Trophoblast cell (in vitro differentiated cells and primary cell): ENCODE results near the gene POC1A.

Experiments used
- DNase-seq, 2 donors: peaks; one replicate each; pipeline ENCODE4 v3.0.0-alpha.2; 2016
- H2AFZ ChIP-seq: 2 replicates; pipeline ENCODE4 v1.6.1; 2013; ENCODE audit warnings: low read length, moderate library complexity, mild to moderate bottlenecking; ENCODE audit not compliant: insufficient read depth, poor library complexity
- H2AK5ac ChIP-seq: 2 replicates; pipeline ENCODE4 v1.6.1; 2013; ENCODE audit warnings: mild to moderate bottlenecking, low read length
- H2BK120ac ChIP-seq: 2 replicates; pipeline ENCODE4 v1.6.1; 2013; ENCODE audit warnings: low read length, mild to moderate bottlenecking, moderate library complexity; ENCODE audit not compliant: insufficient read depth, poor library complexity
- H2BK12ac ChIP-seq: 2 replicates; pipeline ENCODE4 v1.6.1; 2013; ENCODE audit warnings: mild to moderate bottlenecking, low read length, moderate library complexity
- H2BK5ac ChIP-seq: 2 replicates; pipeline ENCODE4 v1.6.1; 2013; ENCODE audit warnings: low read length, low read depth, moderate library complexity, mild to moderate bottlenecking; ENCODE audit not compliant: poor library complexity
- H3K14ac ChIP-seq: 2 replicates; pipeline ENCODE4 v1.6.1; 2013; ENCODE audit warnings: mild to moderate bottlenecking, low read length
- H3K18ac ChIP-seq: 2 replicates; pipeline ENCODE4 v1.6.1; 2013; ENCODE audit warnings: mild to moderate bottlenecking, low read length
- H3K23ac ChIP-seq: 2 replicates; pipeline ENCODE4 v1.6.1; 2013; ENCODE audit warnings: low read length
- H3K27ac ChIP-seq: 2 replicates; pipeline ENCODE4 v1.5.1; 2013; ENCODE audit warnings: low read depth, mild to moderate bottlenecking, inconsistent platforms, low read length, moderate library complexity
- H3K27me3 ChIP-seq: 2 replicates; pipeline ENCODE4 v1.6.1; 2013; ENCODE audit warnings: inconsistent platforms, mild to moderate bottlenecking, low read length, moderate library complexity; ENCODE audit not compliant: insufficient read depth
- H3K36me3 ChIP-seq, 2 experiments: 1 replicate in 1 of 2; 2 replicates in 1 of 2; pipeline ENCODE4 v1.6.1; 2013; ENCODE audit warnings: low read length in 2 of 2, mild to moderate bottlenecking in 2 of 2, moderate library complexity in 1 of 2; ENCODE audit not compliant: insufficient read depth in 2 of 2, control insufficient read depth in 1 of 2
- H3K4ac ChIP-seq: 2 replicates; pipeline ENCODE4 v1.6.1; 2013; ENCODE audit warnings: low read depth, mild to moderate bottlenecking, low read length, moderate library complexity
- H3K4me1 ChIP-seq, 2 experiments: 1 replicate in 1 of 2; 2 replicates in 1 of 2; pipeline ENCODE4 v1.6.1; 2013; ENCODE audit warnings: low read length in 2 of 2, mild to moderate bottlenecking in 2 of 2, moderate library complexity in 1 of 2; ENCODE audit not compliant: insufficient read depth in 2 of 2, control insufficient read depth in 1 of 2
- H3K4me2 ChIP-seq: 2 replicates; pipeline ENCODE4 v1.6.1; 2013; ENCODE audit warnings: inconsistent platforms, mild to moderate bottlenecking, low read length, moderate library complexity
- H3K4me3 ChIP-seq: 2 replicates; pipeline ENCODE4 v1.5.1; 2013; ENCODE audit warnings: mild to moderate bottlenecking, low read depth, low read length, inconsistent platforms
- H3K79me1 ChIP-seq: one replicate; pipeline ENCODE4 v1.6.1; 2013; ENCODE audit warnings: low read length
- H3K79me2 ChIP-seq: 2 replicates; pipeline ENCODE4 v1.6.1; 2013; ENCODE audit warnings: low read length, mild to moderate bottlenecking; ENCODE audit not compliant: control insufficient read depth, insufficient read depth, poor library complexity
- H3K9ac ChIP-seq: 2 replicates; pipeline ENCODE4 v1.6.1; 2013; ENCODE audit warnings: mild to moderate bottlenecking, low read length
- H3K9me3 ChIP-seq: 2 replicates; pipeline ENCODE4 v1.6.1; 2013; ENCODE audit warnings: low read depth, mild to moderate bottlenecking, control low read depth, inconsistent platforms, low read length; ENCODE audit not compliant: insufficient read depth
- H4K12ac ChIP-seq: 2 replicates; pipeline ENCODE4 v1.6.1; 2013; ENCODE audit warnings: low read depth, mild to moderate bottlenecking, low read length, moderate library complexity
- H4K8ac ChIP-seq: 2 replicates; pipeline ENCODE4 v1.6.1; 2013; ENCODE audit warnings: low read depth, mild to moderate bottlenecking, low read length, moderate library complexity
- H4K91ac ChIP-seq: one replicate; pipeline ENCODE4 v1.6.1; 2013; ENCODE audit warnings: low read depth, mild to moderate bottlenecking, low read length, moderate library complexity
- WGBS: extraction: QIAGEN DNeasy Blood & Tissue Kit; methylation state at CpG from one replicate; pipeline ENCODE4 v1.1.7; 2013; ENCODE audit warnings: missing lambda C conversion rate; ENCODE audit not compliant: insufficient read length, insufficient coverage; ENCODE audit errors: extremely low coverage; 5-methylcytosine and 5-hydroxymethylcytosine counted together

The POC1A gene

DNA sequence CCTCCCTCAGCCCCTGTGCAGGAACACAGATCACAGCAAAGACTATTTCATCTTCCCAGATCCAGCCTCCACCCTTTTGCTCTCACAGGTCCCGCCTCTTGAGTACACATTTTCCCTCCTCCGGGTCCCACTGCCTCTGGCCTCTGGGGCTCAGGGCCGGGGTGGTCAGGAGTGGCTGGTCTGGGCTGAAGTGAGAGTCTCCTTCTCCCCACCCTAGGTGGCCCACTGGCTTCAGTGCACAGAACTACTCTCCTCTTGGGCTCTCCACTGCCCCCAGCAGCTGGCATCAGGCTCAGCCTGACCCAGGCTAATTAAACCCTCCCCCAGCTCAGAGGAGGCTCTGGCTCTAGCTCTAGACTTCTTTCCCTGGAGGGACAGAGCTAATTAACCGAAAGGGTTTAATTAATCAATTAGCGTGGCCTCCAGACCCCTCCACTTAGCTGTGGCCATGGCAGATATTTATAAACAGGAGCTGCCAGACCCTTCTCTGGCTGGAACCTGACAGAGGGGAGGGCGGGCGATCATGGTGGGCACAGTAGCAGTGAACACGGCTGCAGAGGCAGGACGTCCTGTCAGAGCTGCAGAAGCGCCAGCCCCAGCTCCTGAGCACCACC, 113.0 kb downstream of the POC1A start:
- Histone ChIP-seq H2BK5ac (no peak overlapping the region), H3K79me2 (no peaks in the 10 kb centered on the region), H4K91ac (no peak overlapping the region), H3K4me1 (peaks cover 5 to 11% of the 10 kb centered on the region in 2 experiments), H2BK120ac (no peak overlapping the region), H2AFZ (no peak overlapping the region), H3K9me3 (peaks cover 2% of the 10 kb centered on the region), H3K27me3 (no peaks in the 10 kb centered on the region), H2BK12ac (no peak overlapping the region), H3K79me1 (peaks cover 9% of the 10 kb centered on the region), H4K8ac (no peak overlapping the region), H3K4ac (no peak overlapping the region), H4K12ac (no peak overlapping the region), H3K4me3 (no peak overlapping the region), H3K27ac (no peak overlapping the region), H3K14ac (no peak overlapping the region), H3K36me3 (no peaks in the 10 kb centered on the region), H2AK5ac (no peak overlapping the region), H3K9ac (no peak overlapping the region), H3K23ac (no peak overlapping the region), H3K4me2 (no peak overlapping the region), H3K18ac (no peak overlapping the region)
- no CpG with 5 or more reads among the region's 10 CpGs for WGBS
- no peak for DNase-seq

DNA sequence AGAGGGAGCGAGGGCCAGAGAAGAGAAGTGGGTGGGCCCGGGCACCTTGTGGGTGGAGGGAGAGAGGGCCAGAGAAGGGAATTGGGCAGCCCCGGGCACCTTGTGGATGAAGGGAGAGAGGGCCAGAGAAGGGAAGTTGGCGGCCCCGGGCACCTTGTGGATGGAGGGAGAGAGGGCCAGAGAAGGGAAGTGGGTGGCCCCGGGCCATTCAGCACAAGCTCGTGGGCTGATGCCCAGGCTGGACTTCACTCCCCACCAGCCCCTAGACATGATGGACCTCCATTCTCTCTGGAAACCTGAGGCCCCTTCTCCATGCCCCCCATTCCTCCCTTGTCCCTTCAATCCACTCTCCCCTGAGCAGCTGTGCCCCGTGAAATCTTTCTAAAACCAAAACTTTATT, 113.6 kb downstream of the POC1A start:
- Histone ChIP-seq H4K12ac (no peak overlapping the region), H2BK12ac (no peak overlapping the region), H3K27ac (no peak overlapping the region), H2BK120ac (no peak overlapping the region), H3K14ac (no peak overlapping the region), H3K23ac (no peak overlapping the region), H3K4ac (no peak overlapping the region), H2AK5ac (no peak overlapping the region), H2AFZ (no peak overlapping the region), H2BK5ac (no peak overlapping the region), H3K4me2 (no peak overlapping the region), H3K9me3 (peaks cover 2% of the 10 kb centered on the region), H3K4me1 (peaks cover 0 to 5% of the 10 kb centered on the region in 2 experiments), H3K9ac (no peak overlapping the region), H3K79me1 (peaks cover 5% of the 10 kb centered on the region), H3K4me3 (no peak overlapping the region), H3K79me2 (no peaks in the 10 kb centered on the region), H4K91ac (no peak overlapping the region), H4K8ac (no peak overlapping the region), H3K36me3 (no peaks in the 10 kb centered on the region), H3K18ac (no peak overlapping the region), H3K27me3 (no peaks in the 10 kb centered on the region)
- WGBS = no CpG with 5 or more reads among the region's 8 CpGs
- no peak for DNase-seq

DNA sequence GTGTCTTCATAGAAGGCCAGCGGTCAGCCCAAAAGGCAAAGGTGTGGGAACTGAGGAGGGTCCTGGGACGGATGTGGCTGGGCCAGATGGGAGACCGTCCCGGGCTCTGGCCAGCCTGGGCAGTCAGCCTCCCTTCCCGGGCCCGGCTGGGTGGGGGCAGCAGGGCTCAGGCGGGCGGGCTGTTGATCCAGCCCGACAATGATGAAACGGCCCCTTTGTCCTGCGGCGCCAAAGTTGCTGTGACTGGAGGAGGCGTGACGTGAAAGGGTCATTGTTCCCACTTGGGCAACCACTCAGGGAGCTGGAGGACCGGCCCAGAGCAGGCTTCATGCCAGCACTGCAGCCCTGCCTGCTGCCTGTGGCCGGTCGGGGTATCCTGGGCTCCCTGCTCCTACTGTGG, 114.4 kb downstream of the POC1A start:
- Histone ChIP-seq H2AK5ac (no peak overlapping the region), H3K9ac (no peak overlapping the region), H3K27ac (no peak overlapping the region), H3K79me1 (no peaks in the 10 kb centered on the region), H3K36me3 (no peaks in the 10 kb centered on the region), H3K4me1 (no peaks in the 10 kb centered on the region), H2BK12ac (no peak overlapping the region), H3K79me2 (no peaks in the 10 kb centered on the region), H3K23ac (no peak overlapping the region), H3K4me2 (no peak overlapping the region), H4K8ac (no peak overlapping the region), H3K27me3 (no peaks in the 10 kb centered on the region), H3K4ac (no peak overlapping the region), H2AFZ (no peak overlapping the region), H3K18ac (no peak overlapping the region), H2BK120ac (no peak overlapping the region), H4K12ac (no peak overlapping the region), H4K91ac (no peak overlapping the region), H3K9me3 (peaks cover 2% of the 10 kb centered on the region), H3K14ac (no peak overlapping the region), H3K4me3 (no peak overlapping the region), H2BK5ac (no peak overlapping the region)
- DNase-seq = no peak
- WGBS = no CpG with 5 or more reads among the region's 17 CpGs

DNA sequence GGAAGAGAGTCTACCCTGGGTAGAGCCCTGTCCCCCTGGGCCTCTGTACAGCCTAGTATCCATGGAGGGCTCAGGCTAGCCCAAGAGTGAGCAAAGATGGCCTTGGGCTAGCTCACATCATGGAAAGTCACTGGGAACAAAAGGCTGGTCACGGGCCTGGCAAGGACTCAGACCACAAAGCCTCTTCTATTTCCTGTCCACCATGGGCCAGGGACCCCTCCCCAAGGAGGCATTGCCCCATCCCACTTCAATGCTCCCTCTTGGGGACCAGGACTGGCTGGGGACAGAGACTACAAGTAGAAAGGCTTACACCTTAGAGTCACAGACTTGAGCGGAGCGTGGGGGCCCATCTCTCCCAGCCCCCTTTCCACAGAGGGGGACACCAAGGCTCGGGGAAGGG, 114.8 kb downstream of the POC1A start:
- no peak overlapping the region for H3K18ac ChIP-seq
- H4K8ac ChIP-seq = no peak overlapping the region
- no peak overlapping the region for H3K14ac ChIP-seq
- no peaks in the 10 kb centered on the region for H3K36me3 ChIP-seq
- H3K23ac ChIP-seq = no peak overlapping the region
- H2BK120ac ChIP-seq = no peak overlapping the region
- H4K91ac ChIP-seq = no peak overlapping the region
- no peak overlapping the region for H4K12ac ChIP-seq
- peak overlapping the region; percentile 20 for H2BK12ac ChIP-seq
- no peak overlapping the region for H3K27ac ChIP-seq
- H3K27me3 ChIP-seq = no peaks in the 10 kb centered on the region
- DNase-seq = no peak
- H3K79me1 ChIP-seq = no peaks in the 10 kb centered on the region
- H3K4me1 ChIP-seq = no peaks in the 10 kb centered on the region
- no peak overlapping the region for H2BK5ac ChIP-seq
- no peak overlapping the region for H3K4me3 ChIP-seq
- no peak overlapping the region for H2AK5ac ChIP-seq
- H3K4ac ChIP-seq = no peak overlapping the region
- H2AFZ ChIP-seq = no peak overlapping the region
- H3K9me3 ChIP-seq = peaks cover 2% of the 10 kb centered on the region
- WGBS = no CpG with 5 or more reads among the region's 4 CpGs
- no peaks in the 10 kb centered on the region for H3K79me2 ChIP-seq
- no peak overlapping the region for H3K4me2 ChIP-seq
- H3K9ac ChIP-seq = no peak overlapping the region
